Measurements from ENCODE around the gene APH1B. TPM values are rescaled to one million over a fixed set of nuclear protein-coding genes. Genes with fewer than 3 reads are reported as not detected.

The APH1B gene
- total RNA-seq, 1 donor: 17.7 TPM

- Histone ChIP-seq H3K27me3 (ENCODE audit: insufficient read depth, low read length) (no peaks in the 10 kb centered on the region), H3K9me3 (ENCODE audit: low read depth, low read length) (no peaks in the 10 kb centered on the region), H3K4me2 (ENCODE audit: insufficient read depth, low read length) (peak overlapping the region; percentile 12), H3K36me3 (ENCODE audit: insufficient read depth, low read length) (peaks cover 19% of the 10 kb centered on the region), H4K20me1 (ENCODE audit: insufficient read depth, low read length) (no peaks in the 10 kb centered on the region), H2AFZ (ENCODE audit: low read length) (peak overlapping the region; percentile 22), H3K27ac (ENCODE audit: low read depth, low read length) (peak overlapping the region; percentile 37), H3K79me2 (ENCODE audit: insufficient read depth, low read length) (peaks cover 8% of the 10 kb centered on the region), H3K4me3 (ENCODE audit: insufficient read depth, low read length) (no peak overlapping the region), H3K4me1 (ENCODE audit: insufficient read depth, low read length) (peaks cover 45% of the 10 kb centered on the region)
- no peak for TF ChIP-seq CTCF (IDR thresholded peaks at IDR 0.05; ENCODE audit: extremely low read depth, low read depth, low read length)
- peak; percentile 80 for DNase-seq (ENCODE audit: insufficient read length, low spot score, missing footprints)
Measured at GRCh38 chr15:63344731-63345390, 67.5 kb downstream of the APH1B start.

- no peaks in the 10 kb centered on the region for H3K9me3 ChIP-seq (ENCODE audit: low read depth, low read length)
- TF ChIP-seq CTCF (IDR thresholded peaks at IDR 0.05; ENCODE audit: extremely low read depth, low read depth, low read length): no peak
- H3K4me2 ChIP-seq (ENCODE audit: insufficient read depth, low read length): no peak overlapping the region
Measured at GRCh38 chr15:63345391-63345752, 68.0 kb downstream of the APH1B start.

GRCh38 chr15:63347074-63347857 lies 69.9 kb downstream of the APH1B start:
- DNase-seq (ENCODE audit: insufficient read length, low spot score, missing footprints): no peak
- no peak overlapping the region for H3K4me3 ChIP-seq (ENCODE audit: insufficient read depth, low read length)
- no peaks in the 10 kb centered on the region for H3K9me3 ChIP-seq (ENCODE audit: low read depth, low read length)
- H3K4me2 ChIP-seq (ENCODE audit: insufficient read depth, low read length): peak overlapping the region; percentile 28
- peaks cover 53% of the 10 kb centered on the region for H3K4me1 ChIP-seq (ENCODE audit: insufficient read depth, low read length)
- no peak for TF ChIP-seq CTCF (IDR thresholded peaks at IDR 0.05; ENCODE audit: extremely low read depth, low read depth, low read length)
- peaks cover 13% of the 10 kb centered on the region for H3K79me2 ChIP-seq (ENCODE audit: insufficient read depth, low read length)
- H3K27ac ChIP-seq (ENCODE audit: low read depth, low read length): peak overlapping the region; percentile 90
- H3K36me3 ChIP-seq (ENCODE audit: insufficient read depth, low read length): no peaks in the 10 kb centered on the region
- H4K20me1 ChIP-seq (ENCODE audit: insufficient read depth, low read length): no peaks in the 10 kb centered on the region
- no peak overlapping the region for H2AFZ ChIP-seq (ENCODE audit: low read length)
- no peaks in the 10 kb centered on the region for H3K27me3 ChIP-seq (ENCODE audit: insufficient read depth, low read length)

More at GRCh38 chr15:63345391-63345752, 68.0 kb downstream of the APH1B start:
- H3K36me3 ChIP-seq (ENCODE audit: insufficient read depth, low read length): peaks cover 14% of the 10 kb centered on the region
- peak overlapping the region; percentile 23 for H3K27ac ChIP-seq (ENCODE audit: low read depth, low read length)
- H3K79me2 ChIP-seq (ENCODE audit: insufficient read depth, low read length): peaks cover 8% of the 10 kb centered on the region
- no peaks in the 10 kb centered on the region for H3K27me3 ChIP-seq (ENCODE audit: insufficient read depth, low read length)
- H2AFZ ChIP-seq (ENCODE audit: low read length): no peak overlapping the region
- no peak overlapping the region for H3K4me3 ChIP-seq (ENCODE audit: insufficient read depth, low read length)
- no peak for DNase-seq (ENCODE audit: insufficient read length, low spot score, missing footprints)
- no peaks in the 10 kb centered on the region for H4K20me1 ChIP-seq (ENCODE audit: insufficient read depth, low read length)
- peaks cover 50% of the 10 kb centered on the region for H3K4me1 ChIP-seq (ENCODE audit: insufficient read depth, low read length)

GRCh38 chr15:63348392-63348791 lies 71.0 kb downstream of the APH1B start:
- no peak for TF ChIP-seq CTCF (IDR thresholded peaks at IDR 0.05; ENCODE audit: extremely low read depth, low read depth, low read length)
- peak; percentile 93 for DNase-seq (ENCODE audit: insufficient read length, low spot score, missing footprints)
- no peaks in the 10 kb centered on the region for H3K27me3 ChIP-seq (ENCODE audit: insufficient read depth, low read length)
- H3K36me3 ChIP-seq (ENCODE audit: insufficient read depth, low read length): no peaks in the 10 kb centered on the region
- H3K27ac ChIP-seq (ENCODE audit: low read depth, low read length): peak overlapping the region; percentile 90
- H4K20me1 ChIP-seq (ENCODE audit: insufficient read depth, low read length): no peaks in the 10 kb centered on the region
- peak overlapping the region; percentile 43 for H3K4me2 ChIP-seq (ENCODE audit: insufficient read depth, low read length)
- H3K79me2 ChIP-seq (ENCODE audit: insufficient read depth, low read length): peaks cover 22% of the 10 kb centered on the region
- peaks cover 51% of the 10 kb centered on the region for H3K4me1 ChIP-seq (ENCODE audit: insufficient read depth, low read length)
- H3K9me3 ChIP-seq (ENCODE audit: low read depth, low read length): no peaks in the 10 kb centered on the region
- peak overlapping the region; percentile 45 for H2AFZ ChIP-seq (ENCODE audit: low read length)
- H3K4me3 ChIP-seq (ENCODE audit: insufficient read depth, low read length): no peak overlapping the region
